Activated effector memory CD4-positive, alpha-beta T cell treated with Interleukin-2 at 50 U/mL for 16 hours (primary cell): ENCODE data around the gene SYNDIG1.

Experiments used
- DNase-seq: peaks from one replicate; pipeline ENCODE4 v3.0.0-alpha.2; 2020

The SYNDIG1 gene

DNA sequence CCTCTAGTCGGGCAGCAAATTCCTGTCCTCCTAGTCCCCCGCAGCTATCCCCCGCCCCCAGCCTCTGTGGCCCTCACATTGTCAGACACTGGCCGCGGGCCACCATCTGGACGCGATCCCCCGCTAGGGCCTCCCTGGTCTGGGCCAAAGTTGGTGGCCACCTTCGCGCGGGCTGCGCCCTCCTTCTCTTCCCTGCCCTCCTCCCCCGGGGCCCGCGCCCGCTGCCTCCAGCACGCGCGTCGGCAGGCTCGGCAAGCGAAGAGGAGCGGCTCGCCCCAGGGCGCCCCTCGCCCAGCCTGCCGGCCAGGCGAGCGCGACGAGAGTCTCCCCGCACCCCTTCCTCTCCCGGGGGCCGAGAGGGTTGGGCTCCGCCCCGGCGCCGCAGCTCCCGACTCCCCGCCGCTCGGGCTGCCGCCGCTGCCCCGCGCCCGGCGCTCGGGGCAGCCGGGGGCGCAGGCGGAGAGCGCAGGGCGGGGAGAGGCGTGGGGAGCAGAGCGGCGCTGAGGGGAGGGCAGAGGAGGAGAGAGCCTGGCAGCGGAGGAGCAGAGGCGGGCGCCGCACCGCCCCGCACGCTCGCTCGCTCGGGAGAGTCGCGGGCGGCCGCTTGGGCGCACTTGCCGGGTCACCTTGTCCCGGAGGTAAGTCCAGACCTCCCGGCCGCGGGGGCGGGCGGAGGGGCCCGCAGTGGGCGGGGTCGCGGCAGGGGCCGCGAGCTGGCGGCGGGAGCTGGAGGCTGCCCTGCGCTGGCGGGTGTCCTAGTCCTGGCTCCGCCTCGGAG is at the start of gene SYNDIG1:
Gene SYNDIG1, plus strand, starts transcription at position 514 of the 778 bp plus-strand sequence. CDS start 73,469 bp downstream, outside the sequence.
- no peak for DNase-seq

DNA sequence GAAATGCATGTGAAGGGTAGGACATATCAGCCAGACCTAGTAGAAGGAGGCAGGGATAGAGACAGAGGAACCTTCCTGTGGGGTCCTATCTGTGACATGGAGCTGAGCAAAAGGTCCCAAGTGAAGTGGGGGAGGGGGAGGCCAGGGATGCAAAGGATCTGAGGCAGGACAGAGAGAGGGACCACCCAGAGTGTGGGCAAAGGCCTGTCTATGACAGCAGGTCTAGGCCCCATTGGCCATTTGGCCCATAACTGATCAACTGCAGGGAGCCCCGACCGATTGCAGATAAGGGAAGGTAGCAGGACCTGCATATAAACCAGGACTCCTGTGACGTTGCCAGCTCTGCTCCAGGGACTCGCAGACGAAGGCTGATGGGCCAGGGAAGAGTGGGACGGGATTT is 49.6 kb upstream of the SYNDIG1 start:
- no peak for DNase-seq

DNA sequence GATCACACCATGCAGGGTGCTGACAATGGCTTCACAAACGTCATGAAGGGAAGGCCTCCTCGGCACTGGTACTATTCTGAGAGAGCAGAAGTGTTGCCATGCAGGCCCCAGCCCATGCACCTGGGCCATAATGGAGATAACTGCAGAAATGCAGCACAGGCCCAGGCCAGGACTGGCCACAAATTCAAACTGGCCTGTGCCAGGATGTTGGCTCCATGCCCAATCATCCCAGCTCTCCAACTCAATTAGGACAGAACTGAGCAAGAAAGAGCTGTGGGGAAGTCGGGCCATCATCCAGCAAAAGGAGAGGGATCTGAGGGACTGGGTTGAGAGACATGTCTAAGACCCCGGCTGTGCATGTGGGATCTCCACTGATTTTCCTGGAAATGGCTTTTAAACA is 48.9 kb upstream of the SYNDIG1 start:
- no peak for DNase-seq

DNA sequence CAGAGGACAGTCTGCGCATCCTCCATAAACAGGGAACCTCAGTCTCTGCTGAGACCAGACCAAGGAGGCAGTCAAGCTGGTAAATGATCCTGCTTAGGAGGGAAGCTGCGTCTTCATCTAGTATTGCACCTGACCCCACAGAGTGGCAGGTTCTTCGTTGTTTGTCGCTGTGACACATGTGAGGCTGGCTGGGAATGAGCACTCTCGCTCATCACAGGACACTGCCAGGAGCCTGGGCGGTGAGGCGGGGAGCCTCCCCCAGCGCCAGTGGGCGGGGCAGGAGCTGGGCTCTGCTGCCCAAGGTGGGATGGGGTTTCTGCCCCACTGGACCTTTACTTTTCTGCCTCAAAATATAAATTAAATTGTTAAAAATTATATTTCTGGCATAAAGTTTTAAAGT is 48.4 kb upstream of the SYNDIG1 start:
- DNase-seq = no peak

DNA sequence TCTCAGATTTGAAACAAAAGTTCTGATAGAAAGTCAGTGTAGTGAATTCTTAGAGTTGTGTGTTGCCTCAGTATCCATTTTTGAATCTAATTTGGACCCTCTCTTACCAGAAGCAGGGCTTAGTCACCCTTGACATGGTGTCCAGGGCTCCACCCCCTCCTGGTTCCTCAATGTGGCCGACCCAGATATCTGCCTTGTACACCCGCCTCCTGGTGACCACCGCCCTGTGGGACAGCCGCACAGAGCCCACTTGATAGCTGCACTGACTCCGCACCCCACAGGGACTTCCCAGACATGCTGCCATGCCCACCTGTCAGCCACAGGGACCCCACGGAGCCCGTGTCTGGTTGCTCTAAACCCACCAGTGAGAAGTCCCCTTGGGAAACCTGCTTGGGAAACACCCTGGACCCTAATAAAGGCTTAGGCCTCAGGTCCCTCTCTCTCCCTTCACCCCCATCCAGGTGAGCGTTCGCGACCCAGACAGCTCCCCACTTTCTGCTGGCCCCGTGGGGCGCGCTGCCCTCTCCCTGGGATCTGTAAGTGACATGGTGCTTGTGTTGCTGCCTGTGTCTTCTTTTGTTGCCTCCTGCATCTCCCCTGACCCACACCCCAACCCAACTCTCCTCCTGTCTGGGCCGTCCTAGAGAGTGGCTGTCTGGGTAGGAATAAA is 47.2 kb upstream of the SYNDIG1 start:
- DNase-seq = no peak

DNA sequence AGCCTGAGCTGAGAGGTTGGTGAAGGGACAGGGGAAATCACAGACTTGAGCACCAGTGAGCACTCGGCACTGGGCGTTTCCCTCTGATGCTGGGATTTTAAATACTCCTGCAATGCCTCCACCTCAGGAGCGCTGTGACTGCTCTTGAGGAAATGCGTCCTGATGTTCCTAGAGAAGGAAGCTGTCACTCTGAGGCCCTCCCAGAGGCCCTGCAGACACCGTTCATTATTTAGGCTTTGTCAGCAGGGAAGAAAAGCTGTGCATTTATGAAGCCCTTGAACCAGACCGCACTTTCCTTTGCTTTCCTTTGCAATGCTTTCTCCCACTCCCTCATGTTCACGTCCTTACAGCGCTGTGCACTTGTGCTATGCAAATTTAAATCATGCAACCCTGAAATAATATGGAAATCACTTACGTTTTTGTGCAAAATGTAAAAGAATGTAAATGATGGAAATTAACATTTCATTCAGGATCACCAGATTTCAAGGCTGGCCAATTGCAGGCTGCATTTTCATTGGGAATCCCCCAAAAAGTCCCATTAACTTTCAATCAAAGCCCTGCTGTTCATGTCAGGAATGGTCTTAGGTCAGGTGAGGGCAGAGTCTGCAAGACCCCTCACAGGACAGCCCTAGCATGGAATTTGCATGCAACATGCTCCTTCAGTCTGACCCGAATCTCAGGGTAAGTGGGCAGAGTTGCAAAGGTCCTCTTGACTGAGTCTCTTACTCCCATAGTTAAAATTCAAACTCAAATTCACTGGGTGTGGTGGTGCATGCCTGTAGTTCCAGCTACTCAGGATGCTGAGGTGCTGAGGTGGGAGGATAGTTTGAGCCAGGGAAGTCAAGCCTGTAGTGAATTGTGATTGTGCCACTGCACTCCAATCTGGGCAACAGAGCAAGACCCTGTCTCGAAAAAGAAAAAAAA is 45.8 kb upstream of the SYNDIG1 start:
- DNase-seq = no peak

DNA sequence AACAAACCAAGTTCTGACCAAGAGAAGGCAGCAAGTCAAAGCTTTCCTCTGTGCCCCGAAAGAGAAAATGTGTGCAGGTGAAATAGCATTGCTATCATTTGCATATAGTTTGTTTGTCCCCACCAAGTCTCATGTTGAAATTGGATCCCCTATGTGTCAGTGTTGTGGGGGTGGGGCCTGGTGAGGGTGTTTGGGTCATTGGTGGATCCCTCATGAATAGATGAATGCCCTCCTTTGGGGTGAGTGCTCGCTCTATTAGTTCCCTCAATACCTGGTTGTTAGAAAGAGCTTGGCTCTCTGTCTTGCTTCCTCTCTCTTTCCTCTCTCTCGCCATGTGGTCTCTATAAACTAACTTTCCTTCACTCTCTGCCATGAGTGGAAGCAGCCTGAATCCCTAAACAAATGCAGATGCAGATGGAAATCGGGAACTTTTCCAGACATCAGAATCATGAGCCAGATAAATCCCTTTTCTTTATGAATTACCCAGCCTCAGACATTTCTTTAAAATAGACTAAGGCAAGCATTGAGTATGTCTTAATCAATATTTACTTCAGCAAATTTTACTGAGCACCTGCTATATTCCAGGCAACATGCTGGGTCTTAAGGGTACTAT is 43.8 kb upstream of the SYNDIG1 start:
- DNase-seq = no peak

DNA sequence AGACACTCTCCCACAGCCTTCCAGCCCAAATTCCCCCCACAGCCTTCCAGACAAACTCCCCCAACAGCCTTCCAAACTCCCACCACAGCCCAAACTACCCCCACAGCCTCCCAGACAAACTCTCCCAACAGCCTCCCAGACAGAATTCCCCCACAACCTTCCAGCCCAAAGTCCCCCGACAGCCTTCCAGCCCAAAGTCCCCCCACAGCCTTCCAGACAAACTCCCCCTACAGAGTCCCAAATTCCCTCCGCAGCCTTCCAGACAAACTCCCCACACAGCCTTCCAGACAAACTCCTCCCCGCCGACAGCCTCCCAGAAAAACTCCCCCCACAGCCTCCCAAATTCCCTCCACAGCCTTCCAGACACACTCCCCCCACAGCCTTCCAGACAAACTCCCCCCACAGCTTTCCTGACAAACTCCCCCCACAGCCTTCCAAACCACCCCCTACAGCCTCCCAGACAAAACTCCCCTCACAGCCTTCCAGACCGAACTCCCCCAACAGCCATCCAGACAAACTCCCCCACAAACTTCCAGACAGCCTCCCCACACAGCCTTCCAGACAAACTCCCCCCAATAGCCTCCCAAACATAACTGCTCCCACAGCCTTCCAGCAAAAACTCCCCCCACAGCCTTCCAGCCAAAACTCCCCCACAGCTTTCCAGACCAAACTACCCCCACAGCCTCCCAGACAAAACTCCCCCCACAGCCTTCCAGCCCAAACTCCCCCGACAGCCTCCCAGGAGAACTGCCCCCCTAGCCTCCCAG is 38.0 kb upstream of the SYNDIG1 start:
- DNase-seq = no peak

DNA sequence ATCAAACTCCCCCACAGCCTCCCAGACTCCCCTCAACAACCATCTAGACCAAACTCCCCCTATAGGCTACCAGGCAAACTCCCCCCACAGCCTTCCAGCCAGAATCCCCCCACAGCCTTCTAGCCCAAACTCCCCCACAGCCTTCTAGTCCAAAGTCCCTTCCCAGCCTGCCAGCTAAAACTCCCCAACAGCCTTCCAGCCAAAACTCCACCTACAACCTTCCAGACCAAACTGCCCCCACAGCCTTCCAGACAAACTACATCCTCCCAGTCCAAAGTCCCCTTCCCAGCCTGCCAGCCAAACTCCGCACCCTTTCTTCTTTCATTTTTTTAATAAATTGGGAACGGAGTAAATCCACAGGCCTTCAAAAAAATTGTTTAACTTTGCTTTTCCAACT is 37.4 kb upstream of the SYNDIG1 start:
- no peak for DNase-seq

DNA sequence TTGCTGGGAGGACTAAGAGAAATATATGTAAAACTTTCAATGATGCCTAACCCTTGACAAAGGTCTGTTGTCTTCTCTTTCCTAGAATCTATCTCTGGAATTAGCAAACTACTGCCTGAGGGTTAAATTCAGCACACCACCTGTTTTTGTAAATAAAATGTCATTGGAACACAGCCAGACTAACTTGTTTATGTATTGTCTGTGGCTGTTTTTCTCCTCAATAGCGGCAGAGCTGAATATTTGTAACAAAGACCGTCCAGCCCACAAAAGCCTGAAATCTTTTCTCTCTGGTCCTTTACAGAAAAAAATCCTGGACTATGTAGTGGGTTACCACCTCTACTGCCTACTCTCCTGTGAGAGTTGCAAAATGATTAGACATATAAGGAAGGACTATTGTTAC is 33.3 kb upstream of the SYNDIG1 start:
- DNase-seq = no peak

DNA sequence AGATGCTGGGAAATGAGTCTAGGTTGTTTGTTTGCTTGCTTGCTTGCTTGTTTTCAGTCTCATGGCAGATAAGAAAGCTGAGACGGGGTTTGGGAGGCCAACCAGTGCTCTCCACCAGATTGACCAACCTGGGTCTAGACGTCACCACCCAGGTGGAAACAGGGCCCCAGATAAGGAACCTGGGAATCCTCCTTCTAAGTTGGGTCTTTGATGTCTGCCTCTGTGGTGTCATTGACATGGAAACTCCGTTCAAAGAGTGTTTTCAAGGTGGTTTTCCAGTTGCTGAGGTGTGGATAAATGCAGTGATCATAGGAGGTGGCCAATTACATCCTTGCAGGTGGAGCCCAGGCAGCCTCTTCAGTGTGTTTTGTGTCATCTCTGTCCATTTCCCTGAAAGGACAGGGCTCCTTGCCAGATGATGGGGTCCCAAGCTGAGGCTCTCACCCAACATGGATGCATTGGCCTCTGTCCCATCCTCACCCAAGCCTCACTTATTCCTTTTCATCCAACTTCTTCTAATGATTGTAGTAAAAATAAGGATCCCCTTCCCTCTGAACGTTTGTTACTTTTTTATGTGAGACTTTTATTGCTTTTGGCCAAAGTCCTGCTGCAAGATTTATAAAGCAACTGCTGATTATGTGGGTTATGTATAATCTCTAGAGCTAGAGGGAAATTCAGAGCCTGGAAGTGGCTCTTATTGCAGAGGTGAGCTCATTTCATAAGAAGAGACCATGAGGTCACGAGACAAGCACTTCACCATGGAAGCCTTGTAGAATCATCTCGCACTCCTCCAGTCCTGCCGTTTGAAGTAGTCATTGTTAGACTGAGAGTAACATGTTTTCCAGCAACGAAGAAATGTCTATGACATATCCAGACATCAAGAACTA is 32.0 kb upstream of the SYNDIG1 start:
- DNase-seq = no peak

DNA sequence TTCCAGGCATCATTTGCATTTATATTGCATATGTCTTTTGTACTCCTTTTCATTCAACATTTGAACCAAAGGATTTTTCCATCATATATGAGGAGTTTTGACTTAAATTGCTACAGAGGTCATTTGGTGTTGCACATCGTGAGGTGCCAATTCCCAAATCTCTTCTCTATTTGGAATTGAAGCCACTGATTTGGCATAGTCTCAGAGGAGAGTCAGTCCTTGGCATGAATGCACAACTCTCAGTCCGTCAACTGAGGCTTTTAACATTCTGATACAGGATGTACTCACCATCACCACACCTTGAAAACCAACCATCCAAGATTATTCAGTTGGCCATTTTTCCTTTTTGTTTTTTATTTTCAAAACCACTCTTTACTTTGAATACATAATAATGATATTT is 31.1 kb upstream of the SYNDIG1 start:
- DNase-seq = no peak

DNA sequence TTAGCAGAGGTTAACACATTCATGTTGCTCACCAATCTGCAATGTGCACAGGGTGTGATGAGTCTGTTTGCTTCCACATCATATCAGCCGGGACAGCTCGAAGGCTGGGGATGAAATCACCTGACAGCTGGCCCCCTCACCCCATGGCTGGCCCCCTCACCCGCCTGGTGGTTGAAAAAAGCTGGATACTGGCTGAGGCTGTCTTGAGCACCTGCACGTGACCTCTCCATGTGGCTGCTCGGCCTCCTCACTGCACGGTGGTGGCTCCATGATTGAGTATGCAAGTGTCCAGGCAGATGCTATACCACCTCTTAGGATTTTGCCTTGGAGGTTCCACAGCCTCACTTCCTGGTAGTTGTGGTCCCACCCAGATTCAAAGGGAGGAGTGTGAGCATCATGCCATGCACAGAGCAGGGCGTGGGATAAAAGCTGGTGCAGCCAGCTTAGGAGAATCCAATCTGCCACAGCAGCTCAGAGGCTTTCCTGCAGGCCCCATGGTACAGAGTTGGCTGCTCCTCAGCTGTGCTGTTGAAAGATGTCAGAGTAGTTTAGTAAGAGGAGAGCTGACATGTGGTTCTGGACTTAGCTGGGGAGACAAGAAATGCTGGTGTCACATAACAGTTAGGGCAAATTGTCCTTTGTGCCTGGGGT is 29.6 kb upstream of the SYNDIG1 start:
- DNase-seq = no peak

DNA sequence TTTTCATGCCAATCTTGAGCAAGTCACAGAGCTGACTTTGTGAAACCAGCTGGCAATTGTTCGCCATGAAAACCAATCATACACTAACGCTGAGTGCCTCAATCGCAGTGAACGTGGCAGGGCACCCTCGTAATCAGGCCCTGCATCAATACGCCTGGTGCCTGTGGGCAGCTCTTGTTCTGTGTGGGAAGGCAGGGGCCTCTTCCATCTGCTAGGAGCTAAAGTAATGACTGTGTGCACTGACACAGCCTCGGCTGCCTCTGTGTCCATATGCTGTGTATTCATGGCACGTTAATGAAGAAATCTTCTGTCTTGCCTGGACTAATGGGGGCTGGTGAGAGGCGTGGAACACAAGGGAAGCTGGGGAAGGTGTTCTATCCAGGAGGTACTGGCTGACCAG is 27.8 kb upstream of the SYNDIG1 start:
- no peak for DNase-seq

DNA sequence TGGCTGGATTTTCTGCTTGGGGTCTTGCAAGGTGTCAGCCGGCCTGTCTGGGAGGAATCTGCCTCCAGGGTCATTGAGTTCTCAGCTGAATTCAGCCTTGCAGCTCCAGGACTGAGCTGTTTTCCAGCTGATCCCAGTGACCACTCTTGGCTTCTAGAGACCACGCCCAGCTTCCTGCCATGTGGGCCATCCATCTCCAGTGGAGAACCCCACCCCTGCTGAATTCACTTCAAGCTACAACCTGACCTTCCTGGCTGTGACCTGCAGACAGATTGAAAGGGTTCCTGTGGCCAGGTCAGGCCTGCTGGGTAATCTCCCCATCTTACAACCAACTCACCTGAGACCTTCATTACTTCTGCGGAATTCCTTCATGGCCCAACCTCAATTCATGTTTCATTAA is 26.5 kb upstream of the SYNDIG1 start:
- DNase-seq = no peak

DNA sequence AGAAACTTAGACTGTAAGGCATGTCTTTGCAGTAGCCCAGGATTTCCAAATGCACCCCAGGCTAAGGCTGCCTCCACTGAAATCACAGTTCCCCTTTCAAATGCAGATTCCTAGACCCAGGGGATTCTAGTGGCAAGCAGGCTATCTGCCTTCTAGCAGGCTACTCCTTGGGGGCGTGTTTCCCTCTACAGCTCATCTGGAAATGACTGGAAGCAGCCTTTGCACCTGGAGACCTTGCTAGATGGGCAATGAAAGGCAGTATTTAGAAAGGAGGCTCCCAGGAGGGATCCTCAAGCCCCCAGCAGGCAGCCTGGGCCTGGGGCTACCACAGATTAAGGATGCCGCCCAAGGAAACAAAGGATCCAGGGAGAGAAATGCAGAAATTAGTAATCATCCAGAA is 26.0 kb upstream of the SYNDIG1 start:
- no peak for DNase-seq

DNA sequence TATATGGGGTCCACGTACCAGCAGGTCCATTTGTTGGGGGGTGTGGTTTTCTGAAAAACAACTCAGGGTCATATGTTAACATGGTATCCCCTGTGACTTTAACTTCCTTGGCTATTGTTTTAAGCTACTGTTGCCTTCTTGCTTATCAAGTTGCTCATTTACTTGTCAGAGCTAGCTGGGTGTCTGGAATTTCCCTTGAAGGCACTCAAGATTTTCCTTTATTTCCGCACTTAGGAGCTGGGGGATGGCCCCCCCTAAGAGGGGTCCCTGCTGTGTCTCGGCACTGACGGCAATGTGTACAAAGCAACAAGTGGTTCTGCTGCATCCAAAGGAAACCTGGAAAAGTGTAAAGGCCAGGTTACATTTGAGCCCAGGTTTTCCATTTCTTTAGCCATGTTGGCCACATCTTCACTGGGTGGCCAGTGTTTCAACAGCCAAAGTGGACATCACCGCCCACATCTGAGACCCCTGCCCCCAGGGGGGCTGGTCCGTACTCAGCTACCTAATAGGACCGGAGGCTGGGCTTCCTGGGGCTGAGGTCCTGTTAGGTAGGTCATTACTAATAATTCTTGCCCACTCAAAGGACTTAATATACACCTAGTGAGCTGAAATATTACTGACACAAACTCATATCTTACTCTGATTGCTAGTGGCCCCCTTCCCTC is 24.8 kb upstream of the SYNDIG1 start:
- DNase-seq = no peak

DNA sequence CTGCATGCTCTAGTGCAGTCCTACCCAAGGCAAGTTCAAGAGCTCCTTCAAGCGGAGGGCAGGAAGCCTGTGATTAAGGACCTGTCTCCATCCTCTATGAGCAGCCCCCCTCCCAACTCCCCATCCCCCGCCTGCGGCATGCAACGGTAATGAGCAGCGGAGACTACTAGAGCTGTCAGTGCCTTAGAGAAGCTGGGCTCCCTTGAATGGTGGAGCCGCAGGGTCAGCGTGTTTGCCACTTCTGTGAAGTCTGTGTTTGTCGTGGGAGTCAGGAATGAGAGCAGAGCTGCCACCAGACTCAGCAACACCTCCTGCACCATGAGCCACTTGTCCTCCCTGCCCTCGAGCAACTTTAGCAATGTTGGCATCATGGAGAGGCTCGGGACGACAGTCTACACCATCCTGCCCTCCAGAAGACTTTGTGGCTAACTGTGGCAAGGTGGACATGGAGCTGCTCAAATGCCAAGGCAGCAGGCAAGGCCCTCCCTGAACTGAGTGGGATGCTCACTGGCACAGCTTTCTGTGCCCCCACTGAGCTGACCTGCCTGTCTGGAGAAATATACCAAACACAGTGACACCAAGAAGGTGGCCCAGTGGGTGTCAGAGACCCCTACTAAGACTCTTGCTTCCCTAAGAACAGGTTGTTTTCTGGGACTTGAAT is 23.8 kb upstream of the SYNDIG1 start:
- no peak for DNase-seq

DNA sequence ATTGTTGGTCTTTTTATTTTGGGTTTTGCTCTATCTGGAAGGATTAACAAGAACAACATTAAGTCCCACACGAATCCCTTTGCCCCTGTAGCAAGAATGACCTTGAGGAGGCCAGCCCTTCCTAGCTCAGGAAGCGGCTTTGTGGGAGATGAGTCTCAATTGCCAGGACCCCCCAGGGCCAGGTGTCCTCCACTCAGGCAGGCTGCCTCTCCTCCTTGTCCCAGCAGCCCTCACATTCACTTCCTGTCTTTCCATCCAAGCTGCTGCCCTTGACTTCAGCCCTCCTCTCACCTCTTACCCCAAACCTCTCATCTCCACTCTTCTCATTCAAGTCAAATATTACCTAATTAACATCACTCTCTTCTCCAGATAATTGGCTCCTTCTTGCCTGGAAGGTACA is 22.6 kb upstream of the SYNDIG1 start:
- no peak for DNase-seq

DNA sequence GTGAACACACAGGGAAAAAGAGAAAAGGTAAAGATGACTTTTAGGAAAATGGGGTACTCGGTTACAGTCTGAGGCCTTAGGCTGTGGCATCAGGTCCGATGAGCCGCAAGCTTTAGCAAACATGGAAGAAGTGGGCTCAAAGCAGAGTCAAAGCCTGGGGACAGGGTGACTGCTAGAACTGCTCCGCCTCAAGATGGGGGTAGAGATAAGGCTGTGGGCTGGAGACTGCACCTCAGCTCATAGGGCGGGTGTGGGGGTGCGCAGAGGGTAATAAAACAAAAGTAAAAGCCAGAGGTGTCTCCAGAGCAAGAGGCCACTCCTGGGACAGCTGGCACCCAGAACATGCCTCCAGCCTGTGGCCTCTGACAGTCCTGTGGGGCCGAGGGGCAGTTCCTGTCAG is 21.3 kb upstream of the SYNDIG1 start:
- DNase-seq = no peak
